ENCODE measurements around the gene SLC25A30.

DNA sequence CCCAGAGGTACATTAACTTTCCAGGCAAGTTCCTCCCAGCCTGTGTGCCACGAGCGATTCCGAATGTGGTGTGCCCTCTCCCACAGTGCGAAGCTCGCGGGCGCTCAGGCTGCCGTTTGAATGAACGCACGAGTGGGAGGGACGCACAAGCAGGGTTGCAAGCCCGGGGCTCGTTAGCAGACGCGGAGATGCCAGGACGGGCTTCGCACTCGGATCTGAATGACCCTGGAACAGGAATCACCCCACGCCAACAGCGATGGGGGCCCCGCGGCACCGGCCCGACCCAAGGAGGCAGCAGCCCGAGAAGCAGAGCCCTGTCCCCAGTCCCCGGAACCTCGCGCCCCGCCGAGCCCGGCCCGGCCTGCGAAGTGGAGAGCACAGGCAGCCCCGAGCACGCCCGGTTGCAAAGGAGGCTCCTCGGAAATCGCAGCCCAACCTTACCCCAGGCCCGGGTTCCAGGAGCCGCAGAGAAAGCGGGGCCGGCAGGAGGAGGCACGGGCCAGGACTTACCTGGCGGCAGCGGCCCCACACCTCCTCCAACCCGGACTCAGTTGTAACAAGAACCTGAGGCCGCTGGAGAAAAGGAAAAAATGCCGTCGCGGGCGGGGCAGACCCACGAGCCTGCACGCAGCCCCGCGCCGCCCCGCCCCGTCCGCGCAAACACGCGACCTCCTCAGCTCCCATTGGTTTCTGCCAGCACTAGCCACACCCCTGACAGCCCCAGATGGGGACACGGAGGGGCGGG, at the start of gene SLC25A30:
- no peak for TF ChIP-seq CTCF (IDR thresholded peaks at IDR 0.05; ENCODE audit: borderline replicate concordance, extremely low read depth, low read length, poor library complexity, severe bottlenecking)
- TF ChIP-seq EZH2 (IDR thresholded peaks at IDR 0.05; ENCODE audit: borderline replicate concordance, low read depth, low read length, severe bottlenecking): no peak
